Testis (tissue), 3 donors: ENCODE results near the gene IL7R. TPM values are rescaled to one million over a fixed set of nuclear protein-coding genes. Genes with fewer than 3 reads are reported as not detected.

Experiments used
- DNase-seq: peaks from one replicate; pipeline ENCODE4 v3.0.0-alpha.2; 2019
- H3K27ac ChIP-seq, 2 donors: fragments of 200-600 bp; sonication (generic); one replicate each; pipeline ENCODE4 v1.5.1; 2019
- H3K27me3 ChIP-seq: fragments of 200-600 bp; sonication (generic); one replicate; pipeline ENCODE4 v1.5.1; 2019
- H3K36me3 ChIP-seq: fragments of 200-600 bp; sonication (generic); one replicate; pipeline ENCODE4 v1.5.1; 2017; ENCODE audit warnings: low read depth; ENCODE audit errors: missing control alignments
- H3K4me1 ChIP-seq: fragments of 200-600 bp; sonication (generic); one replicate; pipeline ENCODE4 v1.5.1; 2019
- H3K4me3 ChIP-seq, 2 donors: fragments of 200-600 bp; sonication (generic); one replicate each; pipeline ENCODE4 v1.5.1; 2017 to 2019
- H3K9me3 ChIP-seq: fragments of 200-600 bp; sonication (generic); one replicate; pipeline ENCODE4 v1.5.1; 2017
- POLR2A ChIP-seq: fragments of 450-650 bp; IDR thresholded peaks from one replicate; pipeline ENCODE4 v1.6.1; 2017; ENCODE audit warnings: antibody characterized with exemption, mild to moderate bottlenecking, moderate library complexity
- WGBS, 2 donors: methylation state at CpG; one replicate each; pipeline ENCODE4 v1.1.5; 2018; 5-methylcytosine and 5-hydroxymethylcytosine counted together
- intact Hi-C: fragments of 100-400 bp; cut with DNase I; formaldehyde crosslinking; loops from one replicate; pipeline ENCODE4 v1.15.1; 2023; ENCODE audit warnings: low total_unique reads
- polyA plus RNA-seq: library from polyadenylated mRNA; stranded (reverse); fragments of 350-450 nt; fragmentation: Illumina TruSeq; extraction: RNeasy Lipid Tissue Mini Kit (QIAGEN cat#74804); gene quantifications from one replicate; pipeline ENCODE4 v1.2.3, GENCODE V29; 2014; ENCODE audit warnings: low read depth, low replicate concordance; ENCODE audit not compliant: insufficient read depth
- total RNA-seq, 2 donors: library from RNA; depleted of rRNA; stranded (reverse); fragments of >200 nt; gene quantifications; one replicate each; pipeline ENCODE4 v1.2.3, GENCODE V29; 2016
- TF ChIP-seq, protein P1 (sequence below), 3 experiments: fragments of 450-650 bp in 2 of 3; fragments of 200-600 bp in 1 of 3; sonication (generic) in 1 of 3; IDR thresholded peaks; one replicate each; pipeline ENCODE4 v1.5.1; 2016 to 2019; ENCODE audit warnings: antibody characterized with exemption in 3 of 3, mild to moderate bottlenecking in 2 of 3, moderate library complexity in 1 of 3

IL7R gene
- total and polyA plus RNA-seq, 3 donors from 2014 or later: 7.6 to 17.5 (median 12.1) TPM

DNA sequence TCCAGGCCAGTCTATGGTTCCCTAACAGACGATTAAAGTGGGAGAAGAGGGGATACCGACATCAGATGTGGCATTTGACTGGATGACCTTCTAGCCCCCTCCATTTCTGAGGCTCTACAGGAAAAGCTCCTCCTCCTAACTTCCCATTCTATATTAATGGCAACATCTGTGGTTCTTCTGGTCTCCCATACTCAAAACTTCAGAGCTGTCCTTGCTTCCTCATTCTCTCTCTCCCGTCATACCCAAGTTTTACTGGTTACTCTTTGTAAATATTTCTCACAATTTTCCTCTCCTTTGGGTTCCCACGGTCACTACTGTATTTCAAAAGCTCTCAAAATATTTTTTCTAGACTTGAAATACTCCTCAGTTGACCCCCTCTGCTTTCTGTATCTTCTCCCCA is 36.0 kb upstream of the IL7R start:
- intact Hi-C loops: no loop called here
- no peaks in the 10 kb centered on the region for H3K27me3 ChIP-seq
- no peak overlapping the region for H3K27ac ChIP-seq
- DNase-seq: no peak
- no peaks in the 10 kb centered on the region for H3K36me3 ChIP-seq
- H3K4me3 ChIP-seq: no peak overlapping the region
- H3K4me1 ChIP-seq: no peaks in the 10 kb centered on the region
- WGBS, 2 donors: 76 to 90% methylated on average over 4 of the region's 4 CpGs
- TF ChIP-seq, protein P1, sequence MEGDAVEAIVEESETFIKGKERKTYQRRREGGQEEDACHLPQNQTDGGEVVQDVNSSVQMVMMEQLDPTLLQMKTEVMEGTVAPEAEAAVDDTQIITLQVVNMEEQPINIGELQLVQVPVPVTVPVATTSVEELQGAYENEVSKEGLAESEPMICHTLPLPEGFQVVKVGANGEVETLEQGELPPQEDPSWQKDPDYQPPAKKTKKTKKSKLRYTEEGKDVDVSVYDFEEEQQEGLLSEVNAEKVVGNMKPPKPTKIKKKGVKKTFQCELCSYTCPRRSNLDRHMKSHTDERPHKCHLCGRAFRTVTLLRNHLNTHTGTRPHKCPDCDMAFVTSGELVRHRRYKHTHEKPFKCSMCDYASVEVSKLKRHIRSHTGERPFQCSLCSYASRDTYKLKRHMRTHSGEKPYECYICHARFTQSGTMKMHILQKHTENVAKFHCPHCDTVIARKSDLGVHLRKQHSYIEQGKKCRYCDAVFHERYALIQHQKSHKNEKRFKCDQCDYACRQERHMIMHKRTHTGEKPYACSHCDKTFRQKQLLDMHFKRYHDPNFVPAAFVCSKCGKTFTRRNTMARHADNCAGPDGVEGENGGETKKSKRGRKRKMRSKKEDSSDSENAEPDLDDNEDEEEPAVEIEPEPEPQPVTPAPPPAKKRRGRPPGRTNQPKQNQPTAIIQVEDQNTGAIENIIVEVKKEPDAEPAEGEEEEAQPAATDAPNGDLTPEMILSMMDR (IDR thresholded peaks at IDR 0.05): no peak
- no peak for TF ChIP-seq POLR2A
- H3K9me3 ChIP-seq: no peaks in the 10 kb centered on the region

DNA sequence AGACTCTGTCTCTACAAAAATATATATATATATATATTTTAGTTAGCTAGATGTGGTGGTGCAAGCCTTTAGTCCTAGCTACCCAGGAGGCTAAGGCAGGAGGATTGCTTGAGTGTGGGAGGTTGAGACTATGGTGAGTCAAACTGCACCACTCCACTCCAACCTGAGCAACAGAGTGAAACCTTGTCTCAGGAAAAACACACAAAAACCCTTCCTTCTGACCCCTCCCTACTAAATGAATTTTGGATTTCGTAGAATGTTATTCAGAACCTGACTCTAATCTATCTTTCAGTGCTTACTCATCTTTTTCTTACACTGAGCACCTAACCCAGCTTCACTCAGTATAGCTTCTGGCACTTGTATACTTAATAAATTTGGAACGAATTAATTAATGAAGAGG is 35.2 kb upstream of the IL7R start:
- Histone ChIP-seq H3K27ac (no peak overlapping the region), H3K9me3 (no peaks in the 10 kb centered on the region), H3K4me3 (no peak overlapping the region), H3K4me1 (no peaks in the 10 kb centered on the region), H3K36me3 (no peaks in the 10 kb centered on the region), H3K27me3 (no peaks in the 10 kb centered on the region)
- 85 to 89% methylated on average over 2 of the region's 2 CpGs for WGBS, 2 donors
- TF ChIP-seq POLR2A: no peak
- TF ChIP-seq, protein P1 (IDR thresholded peaks at IDR 0.05): no peak
- intact Hi-C loops: no loop called here
- DNase-seq: no peak

DNA sequence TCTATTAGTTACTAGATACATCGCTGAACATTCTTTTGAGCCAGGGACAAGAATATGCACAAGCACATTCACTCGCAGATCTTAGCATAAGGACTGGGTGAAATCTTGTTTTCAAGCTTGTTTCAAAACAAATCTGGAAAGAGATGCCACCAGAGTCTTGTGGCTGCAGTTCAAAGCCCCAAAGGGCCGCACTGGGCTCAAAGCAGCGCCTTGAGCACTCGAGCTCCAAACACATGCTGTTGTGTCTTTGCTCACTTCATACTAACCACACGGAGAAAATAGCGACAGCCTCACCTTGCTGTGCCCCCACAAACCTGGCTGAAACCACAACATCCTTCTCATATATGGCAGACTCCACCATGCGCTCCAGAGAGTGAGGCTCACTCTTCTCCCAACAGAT is 34.2 kb upstream of the IL7R start:
- intact Hi-C loops: no loop called here
- Histone ChIP-seq H3K9me3 (no peaks in the 10 kb centered on the region), H3K27ac (no peak overlapping the region), H3K4me3 (no peak overlapping the region), H3K36me3 (no peaks in the 10 kb centered on the region), H3K27me3 (no peaks in the 10 kb centered on the region), H3K4me1 (no peaks in the 10 kb centered on the region)
- no peak for DNase-seq
- WGBS, 2 donors: 89% methylated on average over 8 of the region's 8 CpGs
- no peak for TF ChIP-seq POLR2A
- TF ChIP-seq, protein P1 (IDR thresholded peaks at IDR 0.05): no peak

DNA sequence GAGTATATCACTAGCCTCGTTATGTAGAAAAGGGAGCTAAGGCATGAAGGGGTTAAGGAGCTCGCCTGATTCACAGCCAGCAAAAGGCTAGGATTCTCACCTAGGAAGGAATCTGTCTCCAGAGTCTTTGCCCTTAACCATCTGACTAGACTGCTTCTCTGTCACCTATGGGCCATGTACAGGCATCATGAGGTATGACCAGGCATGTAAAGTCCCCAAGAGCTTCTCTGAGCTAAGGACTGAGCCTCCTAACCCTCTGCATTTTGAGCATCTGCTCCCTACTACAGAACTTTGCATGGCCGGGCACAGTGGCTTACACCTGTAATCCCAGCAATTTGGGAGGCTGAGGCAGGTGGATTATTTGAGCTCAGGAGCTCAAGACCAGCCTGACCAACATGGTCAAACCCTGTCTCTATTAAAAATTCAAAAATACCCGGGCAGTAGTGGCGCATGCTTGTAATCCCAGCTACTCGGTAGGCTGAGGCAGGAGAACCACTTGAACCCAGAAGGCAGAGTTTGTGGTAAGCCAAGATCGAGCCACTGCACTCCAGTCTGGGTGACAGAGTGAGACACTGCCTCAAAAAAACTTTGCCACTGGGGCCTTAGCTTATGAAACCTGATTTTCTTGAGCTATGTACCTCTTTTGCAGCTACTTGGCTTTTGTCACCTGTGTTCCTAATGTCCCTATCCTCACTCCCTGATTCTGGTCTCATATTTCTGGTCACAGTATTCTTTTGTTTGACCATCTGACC is 33.2 kb upstream of the IL7R start:
- Histone ChIP-seq H3K36me3 (no peaks in the 10 kb centered on the region), H3K4me3 (no peak overlapping the region), H3K27me3 (no peaks in the 10 kb centered on the region), H3K27ac (no peak overlapping the region), H3K4me1 (no peaks in the 10 kb centered on the region), H3K9me3 (no peaks in the 10 kb centered on the region)
- no peak for DNase-seq
- intact Hi-C loops: no loop called here
- 83% methylated on average over 7 of the region's 7 CpGs for WGBS, 2 donors
- TF ChIP-seq, protein P1 (IDR thresholded peaks at IDR 0.05): no peak
- no peak for TF ChIP-seq POLR2A

DNA sequence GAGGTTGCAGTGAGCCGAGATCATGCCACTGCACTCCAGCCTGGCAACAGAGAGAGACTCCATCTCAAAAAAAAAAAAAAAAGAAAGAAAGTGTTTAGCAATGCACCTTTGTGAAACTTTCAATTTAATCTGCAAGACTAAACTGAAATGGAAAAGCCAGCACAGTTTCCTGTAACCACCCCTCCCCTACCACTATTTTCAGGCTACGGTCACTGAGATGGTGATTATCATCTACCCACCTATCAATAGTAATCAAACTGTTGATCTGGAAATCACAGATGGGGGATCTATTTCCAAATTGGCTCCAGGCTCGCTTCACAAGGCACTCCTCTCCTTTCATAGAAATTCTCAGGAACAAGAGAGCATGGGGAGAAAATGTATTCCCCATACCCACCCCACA is 30.6 kb upstream of the IL7R start:
- 90 to 92% methylated on average over 3 of the region's 3 CpGs for WGBS, 2 donors
- no peaks in the 10 kb centered on the region for H3K9me3 ChIP-seq
- no peak for DNase-seq
- H3K4me1 ChIP-seq: no peaks in the 10 kb centered on the region
- H3K4me3 ChIP-seq: no peak overlapping the region
- TF ChIP-seq, protein P1 (IDR thresholded peaks at IDR 0.05): no peak
- no peak for TF ChIP-seq POLR2A
- intact Hi-C loops: no loop called here
- H3K27me3 ChIP-seq: no peaks in the 10 kb centered on the region
- H3K36me3 ChIP-seq: no peaks in the 10 kb centered on the region
- no peak overlapping the region for H3K27ac ChIP-seq
